ENCODE results near the gene EHF. TPM values are rescaled to one million over a fixed set of nuclear protein-coding genes. Genes with fewer than 3 reads are reported as not detected.

Gene EHF
- total and polyA plus RNA-seq, 2 donors (not counting 1 experiment from before 2014, with no cell fraction given), result 0.51 TPM; not detected in 1

GRCh38 chr11:34680206-34680605 is 59.3 kb downstream of the EHF start:
- no peak overlapping the region for H3K4me3 ChIP-seq (replicated peaks in 1 of 4; ENCODE audit: control extremely low read depth in 1 of 4, insufficient read depth in 1 of 4, low read depth in 3 of 4, low read length in 4 of 4)
- no peaks in the 10 kb centered on the region for H3K27me3 ChIP-seq (ENCODE audit: control insufficient read depth, insufficient read depth, low read length)
- peak; percentile 12 to 27 for DNase-seq (ENCODE audit: low read depth in 2 of 2)
- H3K9ac ChIP-seq (ENCODE audit: insufficient read depth, low read length), result no peak overlapping the region
- H3K9me3 ChIP-seq (ENCODE audit: control insufficient read depth, insufficient read depth, low read depth, low read length), result no peaks in the 10 kb centered on the region
- H3K36me3 ChIP-seq (ENCODE audit: control insufficient read depth, insufficient read depth, low read length), result no peaks in the 10 kb centered on the region
- H3K27ac ChIP-seq (ENCODE audit: insufficient read depth, low read length), result no peak overlapping the region
- H2AFZ ChIP-seq (ENCODE audit: low read length), result no peak overlapping the region
- no peaks in the 10 kb centered on the region for H4K20me1 ChIP-seq (ENCODE audit: control insufficient read depth, extremely low read depth, insufficient read depth, low read length)
- H3K4me1 ChIP-seq (ENCODE audit: control insufficient read depth, extremely low read depth, insufficient read depth, low read length), result peaks cover 4% of the 10 kb centered on the region
- no peak overlapping the region for H3K4me2 ChIP-seq (ENCODE audit: extremely low read depth, insufficient read depth, low read length)
- TF ChIP-seq CTCF (conservative IDR thresholded peaks at IDR 0.05 in 1 of 2, IDR thresholded peaks at IDR 0.05 in 1 of 2; ENCODE audit: low read depth in 1 of 2, low read length in 2 of 2) (no peak), EZH2 (IDR thresholded peaks at IDR 0.05; ENCODE audit: low read length, missing control alignments) (no peak)
- H3K79me2 ChIP-seq (ENCODE audit: control insufficient read depth, insufficient read depth, low read length), result no peaks in the 10 kb centered on the region

- Histone ChIP-seq H3K36me3 (ENCODE audit: control insufficient read depth, insufficient read depth, low read length) (no peaks in the 10 kb centered on the region), H3K79me2 (ENCODE audit: control insufficient read depth, insufficient read depth, low read length) (no peaks in the 10 kb centered on the region), H3K4me3 (replicated peaks in 1 of 4; ENCODE audit: control extremely low read depth in 1 of 4, insufficient read depth in 1 of 4, low read depth in 3 of 4, low read length in 4 of 4) (no peak overlapping the region), H3K4me1 (ENCODE audit: control insufficient read depth, extremely low read depth, insufficient read depth, low read length) (peaks cover 4% of the 10 kb centered on the region), H3K27me3 (ENCODE audit: control insufficient read depth, insufficient read depth, low read length) (no peaks in the 10 kb centered on the region), H2AFZ (ENCODE audit: low read length) (no peak overlapping the region), H4K20me1 (ENCODE audit: control insufficient read depth, extremely low read depth, insufficient read depth, low read length) (no peaks in the 10 kb centered on the region), H3K9ac (ENCODE audit: insufficient read depth, low read length) (no peak overlapping the region), H3K9me3 (ENCODE audit: control insufficient read depth, insufficient read depth, low read depth, low read length) (no peaks in the 10 kb centered on the region), H3K4me2 (ENCODE audit: extremely low read depth, insufficient read depth, low read length) (peak overlapping the region; percentile 7), H3K27ac (ENCODE audit: insufficient read depth, low read length) (no peak overlapping the region)
- peak; percentile 45 to 58 for DNase-seq (ENCODE audit: low read depth in 2 of 2)
- TF ChIP-seq CTCF (conservative IDR thresholded peaks at IDR 0.05 in 1 of 2, IDR thresholded peaks at IDR 0.05 in 1 of 2; ENCODE audit: low read depth in 1 of 2, low read length in 2 of 2) (no peak), EZH2 (IDR thresholded peaks at IDR 0.05; ENCODE audit: low read length, missing control alignments) (no peak)
Measured at GRCh38 chr11:34680918-34681586, 60.2 kb downstream of the EHF start.

DNA sequence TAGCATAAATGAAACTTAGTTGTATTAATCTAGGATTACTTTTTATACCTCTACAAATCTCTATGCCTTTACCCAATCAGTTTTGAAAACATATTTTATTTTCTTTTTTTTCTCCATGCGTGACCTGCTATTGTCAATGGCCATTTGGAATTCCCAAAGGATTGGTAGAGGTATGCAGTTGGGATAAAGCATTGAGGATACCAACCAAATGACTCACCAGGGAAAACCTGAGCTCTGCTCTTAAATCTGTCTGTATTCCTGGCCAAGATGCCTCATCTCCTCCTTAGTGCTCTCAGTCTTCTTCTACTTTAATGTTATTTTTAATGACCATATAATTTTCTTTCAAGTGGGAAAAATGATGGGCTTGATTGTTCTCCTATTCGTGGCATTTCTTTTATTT is 61.9 kb downstream of the EHF start:
- peak in 1 of 2 donors; percentile 66 for DNase-seq (ENCODE audit: low read depth in 2 of 2)
- H3K4me1 ChIP-seq (ENCODE audit: control insufficient read depth, extremely low read depth, insufficient read depth, low read length), result peaks cover 4% of the 10 kb centered on the region

More for the DNA sequence above, 61.9 kb downstream of the EHF start:
- Histone ChIP-seq H3K4me3 (replicated peaks in 1 of 4; ENCODE audit: control extremely low read depth in 1 of 4, insufficient read depth in 1 of 4, low read depth in 3 of 4, low read length in 4 of 4) (no peak overlapping the region), H3K36me3 (ENCODE audit: control insufficient read depth, insufficient read depth, low read length) (no peaks in the 10 kb centered on the region), H3K9ac (ENCODE audit: insufficient read depth, low read length) (no peak overlapping the region), H3K9me3 (ENCODE audit: control insufficient read depth, insufficient read depth, low read depth, low read length) (no peaks in the 10 kb centered on the region), H3K27ac (ENCODE audit: insufficient read depth, low read length) (no peak overlapping the region), H3K79me2 (ENCODE audit: control insufficient read depth, insufficient read depth, low read length) (no peaks in the 10 kb centered on the region), H4K20me1 (ENCODE audit: control insufficient read depth, extremely low read depth, insufficient read depth, low read length) (no peaks in the 10 kb centered on the region), H3K4me2 (ENCODE audit: extremely low read depth, insufficient read depth, low read length) (no peak overlapping the region), H3K27me3 (ENCODE audit: control insufficient read depth, insufficient read depth, low read length) (no peaks in the 10 kb centered on the region), H2AFZ (ENCODE audit: low read length) (no peak overlapping the region)
- TF ChIP-seq EZH2 (IDR thresholded peaks at IDR 0.05; ENCODE audit: low read length, missing control alignments) (no peak), CTCF (conservative IDR thresholded peaks at IDR 0.05 in 1 of 2, IDR thresholded peaks at IDR 0.05 in 1 of 2; ENCODE audit: low read depth in 1 of 2, low read length in 2 of 2) (no peak)

Measured in fibroblast of lung (primary cell).